Measurements from ENCODE around the gene TMEM178B.
"Not testable (repeated sequence)": the region's sequence is repeated elsewhere in the genome, so short reads cannot be mapped to it uniquely, and the experiment has no call there.

The TMEM178B gene

GRCh38 chr7:141317033-141317585, 243.2 kb downstream of the TMEM178B start:
- DNase-seq = no peak

- DNase-seq = no peak
These were observed 246.4 kb downstream of the TMEM178B start for GRCh38 chr7:141320287-141320686.

DNA sequence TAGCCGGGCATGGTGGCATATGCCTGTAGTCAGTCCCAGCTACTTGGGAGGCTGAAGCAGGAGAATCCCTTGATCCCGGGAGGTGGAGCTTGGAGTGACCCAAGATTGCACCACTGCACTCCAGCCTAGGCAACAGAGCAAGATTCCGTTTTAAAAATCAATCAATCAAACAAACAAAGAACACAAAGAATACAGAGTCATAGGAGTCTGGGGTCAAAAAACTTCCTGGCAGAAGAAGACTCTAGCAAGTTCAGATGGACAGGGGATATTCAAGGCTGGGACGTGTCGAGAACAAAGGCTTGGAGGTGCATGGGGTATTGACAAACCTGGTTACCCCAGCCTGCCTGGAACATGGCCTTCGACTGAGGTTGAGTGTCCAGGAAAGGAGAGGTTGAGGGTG, 248.5 kb downstream of the TMEM178B start:
- DNase-seq = no peak

DNA sequence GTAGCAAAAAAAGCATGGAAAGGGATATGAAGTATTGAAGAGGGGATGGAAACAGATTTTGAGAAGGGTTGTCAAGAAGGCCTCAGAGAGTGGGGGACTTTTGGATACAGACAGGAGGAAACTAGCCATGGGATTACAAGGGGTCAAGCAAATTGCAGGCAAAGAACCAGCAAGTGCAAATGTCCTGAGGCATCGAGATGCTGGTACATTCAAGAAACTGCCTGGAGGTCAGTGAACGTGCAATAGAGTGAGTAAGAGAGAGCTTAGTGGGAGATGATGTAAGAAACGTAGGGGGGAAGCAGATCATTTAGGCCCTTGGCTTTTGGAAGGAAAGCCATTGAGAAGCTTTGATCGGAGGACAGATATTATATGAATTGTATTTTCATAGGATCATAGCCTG, 250.0 kb downstream of the TMEM178B start:
- no peak for DNase-seq

GRCh38 chr7:141324870-141325269, 251.0 kb downstream of the TMEM178B start:
- no peak for DNase-seq

DNA sequence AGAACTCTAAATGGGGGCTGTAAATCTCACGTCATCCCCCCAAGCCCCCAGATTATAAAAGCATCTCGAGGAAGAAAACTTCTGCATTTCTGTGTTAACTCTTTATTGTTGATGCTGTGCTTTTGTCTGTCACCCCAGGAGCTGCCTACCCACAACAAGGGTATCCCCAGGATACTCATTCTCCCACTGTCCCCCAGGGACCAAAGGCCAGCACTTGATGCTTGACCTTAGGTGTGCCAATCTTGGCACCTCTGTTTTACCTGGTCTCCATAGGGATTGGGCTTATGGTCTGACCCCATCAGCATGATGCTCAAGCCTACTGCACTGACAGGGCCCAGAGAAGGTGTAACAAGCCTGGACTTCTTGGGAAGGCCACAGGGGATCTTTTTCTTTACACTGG, 251.4 kb downstream of the TMEM178B start:
- DNase-seq = no peak

- no peak for DNase-seq
These were observed 254.4 kb downstream of the TMEM178B start for GRCh38 chr7:141328290-141328689.

GRCh38 chr7:141330285-141330684, 256.4 kb downstream of the TMEM178B start:
- DNase-seq = not testable (repeated sequence)

GRCh38 chr7:141333459-141333858, 259.6 kb downstream of the TMEM178B start:
- DNase-seq = no peak

GRCh38 chr7:141335164-141335563, 261.3 kb downstream of the TMEM178B start:
- DNase-seq = no peak

GRCh38 chr7:141339603-141340002, 265.7 kb downstream of the TMEM178B start:
- DNase-seq = no peak

GRCh38 chr7:141340991-141341390, 267.1 kb downstream of the TMEM178B start:
- no peak for DNase-seq

DNA sequence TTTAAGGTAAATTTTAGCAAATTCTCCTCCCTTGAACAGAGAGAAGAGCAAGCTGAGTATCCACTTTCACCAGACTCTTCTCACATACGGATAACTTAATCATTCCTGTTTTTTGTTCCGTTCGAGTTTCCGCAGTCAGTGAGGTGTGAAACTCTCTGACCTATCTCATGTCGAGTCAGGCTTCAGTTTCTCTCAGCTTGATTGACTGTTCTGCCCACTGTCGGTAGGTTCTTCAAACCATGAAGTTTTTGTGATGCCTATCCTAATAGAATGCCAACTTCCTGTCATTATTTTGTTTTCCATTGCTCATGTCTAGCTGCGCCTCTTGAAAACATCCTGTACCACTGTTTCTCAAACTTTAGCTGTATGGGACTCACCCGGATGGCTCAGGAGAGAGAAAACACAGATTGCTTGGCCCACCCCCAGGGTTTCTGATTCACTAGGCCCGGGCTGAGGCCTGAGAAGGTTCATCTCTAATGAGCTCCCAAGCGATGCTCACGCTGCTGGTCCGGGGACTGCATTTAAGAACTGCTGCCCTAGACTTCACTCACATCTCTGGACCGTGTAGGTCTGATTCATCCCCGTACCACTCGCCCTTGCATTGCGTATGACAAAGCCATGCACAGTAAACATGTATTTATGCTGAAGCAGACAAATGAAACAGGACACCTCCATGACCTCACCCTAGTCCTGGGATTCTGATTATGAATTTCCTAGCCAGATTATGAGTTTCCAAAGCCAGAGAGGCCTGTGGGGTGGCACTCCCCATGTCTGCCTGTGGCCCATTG, 269.0 kb downstream of the TMEM178B start:
- no peak for DNase-seq

GRCh38 chr7:141344153-141344935, 270.5 kb downstream of the TMEM178B start:
- DNase-seq = no peak

- no peak for DNase-seq
These were observed 274.9 kb downstream of the TMEM178B start for GRCh38 chr7:141348728-141349127.

GRCh38 chr7:141349338-141349737, 275.5 kb downstream of the TMEM178B start:
- no peak for DNase-seq

- no peak for DNase-seq
These were observed 275.9 kb downstream of the TMEM178B start for GRCh38 chr7:141349804-141350203.

DNA sequence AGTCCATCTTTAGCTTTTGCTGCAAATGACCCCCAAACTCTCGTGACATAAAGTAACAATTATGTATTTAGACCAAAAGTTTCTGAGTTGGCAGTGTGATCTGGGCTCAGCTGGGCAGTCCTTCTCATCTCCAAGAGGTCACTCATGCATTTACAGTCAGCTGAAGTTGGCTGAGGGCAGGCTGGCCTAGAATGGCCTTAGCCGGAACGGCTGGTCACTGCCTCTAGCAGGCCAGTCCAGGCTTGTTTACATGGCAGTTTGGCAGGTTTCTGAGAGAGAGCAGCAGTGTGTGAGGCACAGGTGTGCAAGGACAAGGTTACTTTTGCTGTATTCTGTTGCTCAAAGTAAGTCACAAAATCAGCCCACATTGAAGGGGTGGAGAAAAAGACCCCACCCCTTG, 277.3 kb downstream of the TMEM178B start:
- no peak for DNase-seq

- DNase-seq = no peak
These were observed 279.1 kb downstream of the TMEM178B start for GRCh38 chr7:141352955-141353354.

DNA sequence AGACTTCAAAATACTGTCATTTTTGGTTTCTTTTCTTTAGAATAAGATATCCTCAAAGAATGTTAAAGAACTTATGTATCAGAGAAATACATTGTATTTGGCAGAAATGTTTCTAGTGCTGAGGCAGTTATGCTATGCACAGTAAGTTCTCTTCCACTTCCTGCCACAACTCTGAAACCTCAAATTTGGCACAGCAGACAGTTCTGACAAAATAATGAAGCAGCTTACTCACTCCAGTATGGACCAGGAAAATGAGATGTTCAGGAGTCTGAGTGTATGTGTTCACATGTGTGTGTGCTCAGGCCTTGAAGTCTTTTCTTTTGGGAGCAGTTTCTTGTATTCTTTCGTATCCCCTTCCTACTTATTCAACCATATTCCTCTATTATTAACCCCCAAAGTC, 280.4 kb downstream of the TMEM178B start:
- DNase-seq = no peak

GRCh38 chr7:141355032-141355431, 281.2 kb downstream of the TMEM178B start:
- DNase-seq = no peak

DNA sequence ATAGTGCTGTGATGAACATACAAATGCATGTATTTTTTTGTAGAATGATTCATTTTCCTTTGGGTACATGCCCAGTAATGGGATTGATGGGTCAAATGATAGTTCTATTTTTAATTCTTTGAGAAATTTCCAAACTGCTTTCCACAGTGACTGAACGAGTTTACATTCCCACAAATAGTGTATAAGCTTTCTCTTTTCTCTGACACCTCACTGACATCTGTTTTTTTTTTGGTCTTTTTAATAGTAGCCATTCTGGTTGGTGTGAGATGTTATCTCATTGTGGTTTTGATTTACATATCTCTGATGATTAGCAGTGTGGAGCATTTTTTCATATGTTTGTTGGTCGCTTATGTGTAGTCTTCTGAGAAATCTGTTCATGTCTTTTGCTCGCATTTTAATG, 282.3 kb downstream of the TMEM178B start:
- DNase-seq = no peak

GRCh38 chr7:141358386-141358785, 284.5 kb downstream of the TMEM178B start:
- DNase-seq = no peak

GRCh38 chr7:141359262-141359661, 285.4 kb downstream of the TMEM178B start:
- no peak for DNase-seq
